Measurements from ENCODE around the gene SH3GL2.

SH3GL2 gene

GRCh38 chr9:17802249-17802857 lies 223.5 kb downstream of the SH3GL2 start:
- no peak for DNase-seq (ENCODE audit: extremely low read depth in 1 of 2, low read depth in 1 of 2)

- DNase-seq (ENCODE audit: extremely low read depth in 1 of 2, low read depth in 1 of 2): no peak
Observed at GRCh38 chr9:17807613-17808282, 228.9 kb downstream of the SH3GL2 start.

- DNase-seq (ENCODE audit: extremely low read depth in 1 of 2, low read depth in 1 of 2): no peak
Observed at GRCh38 chr9:17810317-17810716, 231.5 kb downstream of the SH3GL2 start.

GRCh38 chr9:17810728-17811571 lies 232.1 kb downstream of the SH3GL2 start:
- DNase-seq (ENCODE audit: extremely low read depth in 1 of 2, low read depth in 1 of 2): peak in 1 of 2 donors; percentile 1

GRCh38 chr9:17813798-17814197 lies 234.9 kb downstream of the SH3GL2 start:
- DNase-seq (ENCODE audit: extremely low read depth in 1 of 2, low read depth in 1 of 2): no peak

GRCh38 chr9:17816431-17817027 lies 237.7 kb downstream of the SH3GL2 start:
- no peak for DNase-seq (ENCODE audit: extremely low read depth in 1 of 2, low read depth in 1 of 2)

- no peak for DNase-seq (ENCODE audit: extremely low read depth in 1 of 2, low read depth in 1 of 2)
Observed at GRCh38 chr9:17824191-17824590, 245.3 kb downstream of the SH3GL2 start.

- no peak for DNase-seq (ENCODE audit: extremely low read depth in 1 of 2, low read depth in 1 of 2)
Observed at GRCh38 chr9:17824616-17825264, 245.9 kb downstream of the SH3GL2 start.

GRCh38 chr9:17825265-17825659 lies 246.4 kb downstream of the SH3GL2 start:
- DNase-seq (ENCODE audit: extremely low read depth in 1 of 2, low read depth in 1 of 2): no peak

GRCh38 chr9:17829064-17829463 lies 250.2 kb downstream of the SH3GL2 start:
- DNase-seq (ENCODE audit: extremely low read depth in 1 of 2, low read depth in 1 of 2): no peak

- DNase-seq (ENCODE audit: extremely low read depth in 1 of 2, low read depth in 1 of 2): no peak
Observed at GRCh38 chr9:17829812-17830385, 251.0 kb downstream of the SH3GL2 start.

- no peak for DNase-seq (ENCODE audit: extremely low read depth in 1 of 2, low read depth in 1 of 2)
Observed at GRCh38 chr9:17832812-17833211, 253.9 kb downstream of the SH3GL2 start.

- no peak for DNase-seq (ENCODE audit: extremely low read depth in 1 of 2, low read depth in 1 of 2)
Observed at GRCh38 chr9:17833846-17834245, 255.0 kb downstream of the SH3GL2 start.

GRCh38 chr9:17837965-17838364 lies 259.1 kb downstream of the SH3GL2 start:
- no peak for DNase-seq (ENCODE audit: extremely low read depth in 1 of 2, low read depth in 1 of 2)

- no peak for DNase-seq (ENCODE audit: extremely low read depth in 1 of 2, low read depth in 1 of 2)
Observed at GRCh38 chr9:17839776-17840175, 260.9 kb downstream of the SH3GL2 start.

- DNase-seq (ENCODE audit: extremely low read depth in 1 of 2, low read depth in 1 of 2): no peak
Observed at GRCh38 chr9:17843236-17843635, 264.4 kb downstream of the SH3GL2 start.

Measured in activated CD8-positive, alpha-beta memory T cell treated with anti-CD3 and anti-CD28 coated beads for 1 hour (primary cell).